NCI-H146 (cell line): Measurements from ENCODE around the gene OBSL1.

Experiments
- DNase-seq: peaks from one replicate; lab custom pipeline; 2025; lab: John Stamatoyannopoulos, UW

OBSL1 gene

GRCh38 chr2:219571311-219572236 lies at the start of gene OBSL1:
Gene OBSL1 (minus strand): TSS chr2:219571539. CDS start chr2:219571232, 307 bp downstream.
- DNase-seq: peak; percentile 89

GRCh38 chr2:219620546-219620945 lies 49.2 kb upstream of the OBSL1 start:
- DNase-seq: no peak

- DNase-seq: no peak
These were observed 47.9 kb upstream of the OBSL1 start for GRCh38 chr2:219619235-219619634.

- no peak for DNase-seq
These were observed 47.4 kb upstream of the OBSL1 start for GRCh38 chr2:219618733-219619122.

GRCh38 chr2:219616550-219616949 lies 45.2 kb upstream of the OBSL1 start:
- no peak for DNase-seq

GRCh38 chr2:219615894-219616293 lies 44.6 kb upstream of the OBSL1 start:
- no peak for DNase-seq

- DNase-seq: no peak
These were observed 43.7 kb upstream of the OBSL1 start for GRCh38 chr2:219615036-219615435.

- DNase-seq: no peak
These were observed 42.9 kb upstream of the OBSL1 start for GRCh38 chr2:219614076-219614860.

GRCh38 chr2:219613461-219614070 lies 42.2 kb upstream of the OBSL1 start:
- no peak for DNase-seq

- DNase-seq: no peak
These were observed 41.4 kb upstream of the OBSL1 start for GRCh38 chr2:219612577-219613286.

GRCh38 chr2:219611866-219612576 lies 40.7 kb upstream of the OBSL1 start:
- no peak for DNase-seq

- no peak for DNase-seq
These were observed 40.0 kb upstream of the OBSL1 start for GRCh38 chr2:219611306-219611705.

GRCh38 chr2:219609149-219609750 lies 37.9 kb upstream of the OBSL1 start:
- no peak for DNase-seq

- no peak for DNase-seq
These were observed 37.1 kb upstream of the OBSL1 start for GRCh38 chr2:219608399-219608964.

GRCh38 chr2:219607931-219608330 lies 36.6 kb upstream of the OBSL1 start:
- no peak for DNase-seq

GRCh38 chr2:219605607-219605954 lies 34.2 kb upstream of the OBSL1 start:
- DNase-seq: no peak

- no peak for DNase-seq
These were observed 32.4 kb upstream of the OBSL1 start for GRCh38 chr2:219603771-219604170.

- DNase-seq: no peak
These were observed 27.2 kb upstream of the OBSL1 start for GRCh38 chr2:219598308-219599078.

- DNase-seq: peak; percentile 94
These were observed 26.4 kb upstream of the OBSL1 start, which contains the start of gene STK11IP for GRCh38 chr2:219597552-219598307. Gene STK11IP (plus strand): TSS chr2:219597857. CDS start chr2:219598120, 263 bp downstream.
